ENCODE results near the gene SNIP1. TPM values are rescaled to one million over a fixed set of nuclear protein-coding genes. Genes with fewer than 3 reads are reported as not detected.
A peak's percentile ranks its signal among the peaks of the same experiment; 100 is the strongest.

The SNIP1 gene
- total RNA-seq, 2 donors from 2014 or later = 20.2 TPM

DNA sequence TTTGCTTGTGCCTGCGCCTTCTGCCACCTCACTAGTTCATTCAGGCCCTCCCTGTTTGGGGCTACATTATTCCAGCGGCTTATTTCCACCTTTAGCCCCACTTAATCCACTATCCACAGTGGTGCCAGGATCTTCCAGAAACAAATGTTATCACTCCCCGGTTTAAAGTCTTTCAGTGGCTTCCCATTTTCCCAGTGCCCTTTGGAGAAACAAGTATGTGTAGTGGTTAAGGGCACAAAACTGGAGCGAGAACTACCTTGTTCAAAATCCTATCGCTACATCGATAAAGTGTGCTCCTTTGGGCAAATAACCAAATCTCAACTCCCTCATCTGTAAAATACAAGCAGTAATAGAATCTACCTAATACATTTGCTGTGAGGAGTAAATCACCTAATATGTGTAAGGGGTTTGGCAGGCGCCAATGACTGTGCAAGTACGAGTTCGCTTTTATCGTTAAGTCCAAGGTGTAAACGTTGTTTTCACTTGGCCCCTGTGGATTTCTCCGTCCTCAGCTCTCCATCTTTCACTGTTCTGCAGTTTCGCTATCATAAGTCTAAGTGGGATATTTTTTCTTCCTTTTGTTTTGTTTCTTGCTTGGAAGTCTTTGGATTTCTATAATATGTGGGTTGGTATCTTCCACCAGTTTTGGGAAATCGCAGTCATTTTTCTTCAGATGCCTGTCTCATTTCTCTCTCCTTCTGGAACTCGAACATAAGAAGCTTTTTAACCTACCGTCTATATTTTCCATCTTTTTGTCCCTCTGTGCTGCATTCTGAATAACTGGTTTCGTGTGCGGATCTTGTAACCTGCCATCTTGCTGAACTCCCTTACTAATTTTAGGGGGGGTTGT lies 38.7 kb downstream of the SNIP1 start:
- peak overlapping the region; percentile 70 for H3K9ac ChIP-seq (ENCODE audit: extremely low read depth, low read length, poor library complexity, severe bottlenecking)
- no peaks in the 10 kb centered on the region for H3K9me3 Mint-ChIP-seq
- no peaks in the 10 kb centered on the region for H3K9me3 ChIP-seq (ENCODE audit: control insufficient read depth, low read length)
- no peak for DNase-seq
- H3K36me3 Mint-ChIP-seq (ENCODE audit: low read depth) = peaks cover 17% of the 10 kb centered on the region
- peaks cover 17% of the 10 kb centered on the region for H3K36me3 ChIP-seq (ENCODE audit: control insufficient read depth, insufficient read depth, low read length)
- H3K4me3 ChIP-seq (ENCODE audit: low read length) = peak overlapping the region; percentile 89
- H3K27ac Mint-ChIP-seq = peak overlapping the region; percentile 98
- H3K4me3 Mint-ChIP-seq = peak overlapping the region; percentile 91
- peaks cover 6% of the 10 kb centered on the region for H3K27me3 ChIP-seq (ENCODE audit: control insufficient read depth, insufficient read depth, low read length, poor library complexity, severe bottlenecking)
- H3K27me3 Mint-ChIP-seq (ENCODE audit: insufficient read depth) = no peaks in the 10 kb centered on the region
- no peak for TF ChIP-seq CTCF (conservative IDR thresholded peaks at IDR 0.05)
- peaks cover 15% of the 10 kb centered on the region for H3K4me1 Mint-ChIP-seq
- H3K4me1 ChIP-seq (ENCODE audit: control insufficient read depth, insufficient read depth, low read length) = peaks cover 3% of the 10 kb centered on the region
- 67 to 68% methylated on average over 6 to 17 of the region's 18 CpGs for WGBS, 2 experiments (ENCODE audit: insufficient coverage in 1 of 2, insufficient read length in 1 of 2)
- no peak overlapping the region for H3K27ac ChIP-seq (ENCODE audit: low read depth, low read length)

DNA sequence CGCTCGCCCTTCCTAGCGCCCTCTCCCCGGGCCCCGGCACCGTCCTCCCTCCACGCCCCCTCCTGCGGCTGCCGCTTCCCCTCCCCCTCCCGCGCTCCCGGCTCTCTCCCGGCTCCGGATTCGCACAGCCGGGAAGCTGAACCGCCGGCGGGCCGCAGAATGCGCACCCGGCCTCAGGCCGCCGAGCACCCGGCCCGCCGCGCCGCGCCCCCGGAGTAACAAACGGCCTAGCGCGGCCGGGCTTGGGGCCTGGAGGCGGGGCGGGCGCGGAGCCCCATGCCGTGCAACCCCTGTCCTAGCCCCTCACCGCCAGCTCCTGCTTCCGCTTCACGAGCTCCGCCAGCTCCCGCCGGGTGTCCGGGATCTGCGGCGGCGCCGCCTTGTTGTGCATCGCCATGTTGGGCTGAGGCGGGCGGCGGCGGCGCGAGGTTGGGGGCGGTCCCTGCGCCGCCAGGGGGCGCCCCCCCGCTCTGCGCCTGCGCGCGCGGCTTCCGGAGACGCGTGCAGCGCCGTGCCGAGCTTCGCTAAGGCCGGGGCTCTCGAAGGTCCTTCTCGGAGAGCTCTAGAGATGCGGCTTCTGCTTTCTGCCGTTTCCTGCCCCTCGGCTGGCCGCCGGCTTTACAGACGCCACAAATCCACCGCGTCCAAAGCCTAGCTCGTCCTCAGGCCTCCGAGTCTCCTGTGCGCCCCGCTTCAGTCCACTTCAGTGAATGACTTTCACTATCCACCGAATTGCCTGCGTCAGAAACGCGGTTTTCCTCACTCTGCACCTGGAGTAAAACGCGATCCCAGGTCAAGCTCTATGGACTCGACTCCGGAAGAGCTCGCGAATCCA lies 39.5 kb downstream of the SNIP1 start, which contains the start of gene MEAF6:
Gene MEAF6, minus strand, starts transcription at position 417 of the 835 bp plus-strand sequence. Its CDS starts 20 bp downstream, at position 397.
- Histone ChIP-seq H3K36me3 (ENCODE audit: control insufficient read depth, insufficient read depth, low read length) (peaks cover 17% of the 10 kb centered on the region), H3K27ac (ENCODE audit: low read depth, low read length) (peak within 1 kb of the TSS; percentile 54)

More for the DNA sequence above, 39.5 kb downstream of the SNIP1 start, which contains the start of gene MEAF6:
- Mint-ChIP-seq H3K9me3 (no peaks in the 10 kb centered on the region), H3K27me3 (ENCODE audit: insufficient read depth) (no peaks in the 10 kb centered on the region), H3K36me3 (ENCODE audit: low read depth) (peaks cover 17% of the 10 kb centered on the region), H3K27ac (peak within 1 kb of the TSS; percentile 98), H3K4me3 (peak within 1 kb of the TSS; percentile 91), H3K4me1 (peaks cover 15% of the 10 kb centered on the region)
- DNase-seq = peak; percentile 94
- Histone ChIP-seq H3K9ac (ENCODE audit: extremely low read depth, low read length, poor library complexity, severe bottlenecking) (peak within 1 kb of the TSS; percentile 70), H3K4me3 (ENCODE audit: low read length) (peak within 1 kb of the TSS; percentile 89), H3K9me3 (ENCODE audit: control insufficient read depth, low read length) (no peaks in the 10 kb centered on the region), H3K4me1 (ENCODE audit: control insufficient read depth, insufficient read depth, low read length) (peaks cover 3% of the 10 kb centered on the region), H3K27me3 (ENCODE audit: control insufficient read depth, insufficient read depth, low read length, poor library complexity, severe bottlenecking) (peaks cover 6% of the 10 kb centered on the region)
- TF ChIP-seq CTCF (conservative IDR thresholded peaks at IDR 0.05) = peak; percentile 89
- 0% methylated on average over 25 to 100 of the region's 100 CpGs for WGBS, 2 experiments (ENCODE audit: insufficient coverage in 1 of 2, insufficient read length in 1 of 2)
